Thoracic aorta (tissue), 2 donors: ENCODE data around the gene B4GALT2. TPM values are rescaled to one million over a fixed set of nuclear protein-coding genes. Genes with fewer than 3 reads are reported as not detected.

Source experiments
- ATAC-seq: fragments of 150-250 bp; one replicate; pipeline ENCODE4 v1.8.0; 2017; ENCODE audit warnings: low read depth; ENCODE audit not compliant: insufficient number of reproducible peaks, low FRiP score
- DNase-seq: peaks from one replicate; pipeline ENCODE4 v3.0.0-alpha.2; 2020; ENCODE audit warnings: low spot score
- H3K27ac ChIP-seq, 2 donors: fragments of 200-600 bp; sonication (generic); 1 replicate in 1 of 2; 2 replicates in 1 of 2; pipeline ENCODE4 v1.5.1; 2016; ENCODE audit warnings: mild to moderate bottlenecking in 2 of 2, moderate library complexity in 2 of 2
- H3K27me3 ChIP-seq: fragments of 200-600 bp; sonication (generic); replicated peaks from 2 replicates; pipeline ENCODE4 v1.6.0; 2016; ENCODE audit warnings: mild to moderate bottlenecking; ENCODE audit not compliant: insufficient read depth
- H3K36me3 ChIP-seq: fragments of 200-600 bp; sonication (generic); one replicate; pipeline ENCODE4 v1.5.1; 2016
- H3K4me1 ChIP-seq, 2 donors: fragments of 200-600 bp; sonication (generic); 1 replicate in 1 of 2; 2 replicates in 1 of 2; pipeline versions ENCODE4 v1.5.1 to v1.6.0; 2016; ENCODE audit warnings: low read depth in 2 of 2, mild to moderate bottlenecking in 1 of 2; ENCODE audit not compliant: control insufficient read depth in 1 of 2
- H3K4me3 ChIP-seq: fragments of 200-600 bp; sonication (generic); 2 replicates; pipeline ENCODE4 v1.5.1; 2016; ENCODE audit warnings: mild to moderate bottlenecking
- H3K9me3 ChIP-seq: fragments of 200-600 bp; sonication (generic); 2 replicates; pipeline ENCODE4 v1.5.1; 2016
- CTCF ChIP-seq: fragments of 200-600 bp; sonication (generic); IDR thresholded peaks from one replicate; pipeline ENCODE4 v1.5.1; 2019; ENCODE audit warnings: antibody characterized with exemption
- total RNA-seq, 2 donors: library from RNA; depleted of rRNA; stranded (reverse); fragments of >200 nt; gene quantifications; one replicate each; pipeline versions ENCODE4 v1.1.0 to v1.2.3, GENCODE V29; 2016

B4GALT2 gene
- total RNA-seq, 2 donors from 2014 or later: 34.8 to 51.6 TPM

GRCh38 chr1:43975249-43975961, 3.6 kb upstream of the B4GALT2 start:
- no peak for TF ChIP-seq CTCF
- Histone ChIP-seq H3K36me3 (peaks cover 17% of the 10 kb centered on the region), H3K4me1 (peaks cover 35 to 60% of the 10 kb centered on the region in 2 donors), H3K27me3 (no peaks in the 10 kb centered on the region), H3K27ac (peak overlapping the region; percentile 77 to 86), H3K9me3 (no peaks in the 10 kb centered on the region), H3K4me3 (peak overlapping the region; percentile 85)
- no peak for DNase-seq
- ATAC-seq: no peak

DNA sequence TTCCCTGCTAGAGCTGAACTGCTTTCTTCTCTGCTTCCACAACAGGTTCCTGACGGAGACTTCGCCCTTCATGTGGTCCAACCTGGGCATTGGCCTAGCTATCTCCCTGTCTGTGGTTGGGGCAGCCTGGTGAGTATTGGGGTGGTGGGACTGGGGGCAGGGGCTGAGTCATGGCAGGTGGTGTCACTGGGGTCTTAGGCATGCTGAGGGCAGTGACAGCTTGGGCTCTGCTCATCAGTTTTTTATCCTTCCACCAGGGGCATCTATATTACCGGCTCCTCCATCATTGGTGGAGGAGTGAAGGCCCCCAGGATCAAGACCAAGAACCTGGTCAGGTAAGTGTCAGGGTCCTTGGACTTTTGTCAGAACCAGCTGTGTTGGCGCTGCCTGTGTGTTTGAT, 3.0 kb upstream of the B4GALT2 start:
- H3K4me1 ChIP-seq: peaks cover 29 to 55% of the 10 kb centered on the region in 2 donors
- ATAC-seq: no peak
- H3K9me3 ChIP-seq: no peaks in the 10 kb centered on the region
- no peaks in the 10 kb centered on the region for H3K27me3 ChIP-seq
- peaks cover 17% of the 10 kb centered on the region for H3K36me3 ChIP-seq
- no peak for TF ChIP-seq CTCF
- H3K4me3 ChIP-seq: peak overlapping the region; percentile 85
- peak overlapping the region in 1 of 2 donors; percentile 86 for H3K27ac ChIP-seq
- no peak for DNase-seq

GRCh38 chr1:43976890-43977289, 2.1 kb upstream of the B4GALT2 start:
- Histone ChIP-seq H3K4me1 (peaks cover 29 to 52% of the 10 kb centered on the region in 2 donors), H3K9me3 (no peaks in the 10 kb centered on the region), H3K4me3 (no peak overlapping the region), H3K36me3 (peaks cover 17% of the 10 kb centered on the region), H3K27ac (no peak overlapping the region), H3K27me3 (no peaks in the 10 kb centered on the region)
- no peak for DNase-seq
- TF ChIP-seq CTCF: no peak
- ATAC-seq: no peak

- Histone ChIP-seq H3K9me3 (no peaks in the 10 kb centered on the region), H3K27me3 (no peaks in the 10 kb centered on the region), H3K4me3 (no peak overlapping the region), H3K4me1 (peaks cover 29 to 52% of the 10 kb centered on the region in 2 donors), H3K36me3 (peaks cover 11% of the 10 kb centered on the region), H3K27ac (no peak overlapping the region)
- DNase-seq (no peak), ATAC-seq (no peak)
- TF ChIP-seq CTCF: no peak
These were observed 1.4 kb upstream of the B4GALT2 start for GRCh38 chr1:43977376-43978263.

DNA sequence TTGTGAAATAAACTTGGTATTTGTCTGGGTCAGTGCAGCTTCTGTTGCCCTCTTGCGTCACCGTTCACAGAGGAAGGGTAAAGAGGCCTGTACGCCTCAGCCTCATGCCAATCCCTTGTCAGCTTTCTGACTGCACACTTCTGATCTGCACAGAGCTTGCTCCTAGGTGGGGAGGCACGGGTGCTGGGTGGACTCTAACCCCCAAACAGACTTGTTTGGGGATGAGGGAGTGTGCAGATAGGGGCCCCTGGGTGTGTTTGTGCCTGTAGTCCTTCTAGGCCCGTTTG, 803 bp upstream of the B4GALT2 start:
- peaks cover 29 to 52% of the 10 kb centered on the region in 2 donors for H3K4me1 ChIP-seq
- DNase-seq: no peak

More for the DNA sequence above, 803 bp upstream of the B4GALT2 start:
- Histone ChIP-seq H3K27ac (no peak overlapping the region), H3K36me3 (peaks cover 11% of the 10 kb centered on the region), H3K4me3 (peak overlapping the region; percentile 77), H3K27me3 (no peaks in the 10 kb centered on the region), H3K9me3 (no peaks in the 10 kb centered on the region)
- ATAC-seq: no peak
- TF ChIP-seq CTCF: no peak
